ENCODE results near the gene ERC1. TPM values are rescaled to one million over a fixed set of nuclear protein-coding genes. Genes with fewer than 3 reads are reported as not detected.

ERC1 gene
- polyA plus RNA-seq, 2 of the 4 experiments (the other 2 are of a cell fraction) = 14.2 to 20.9 TPM

- no peak for TF ChIP-seq TFCP2L1 (CRISPR knock-in tag; IDR thresholded peaks at IDR 0.05)
- TF ChIP-seq BHLHE40 (IDR thresholded peaks at IDR 0.05; ENCODE audit: low read depth, low read length) = no peak
- no peak for TF ChIP-seq CTCF (IDR thresholded peaks at IDR 0.05)
- no peak for TF ChIP-seq KDM5A (IDR thresholded peaks at IDR 0.05)
Measured at GRCh38 chr12:1509413-1510052, 518.5 kb downstream of the ERC1 start (continued).

- FAIRE-seq (no peak), ATAC-seq (no peak), DNase-seq (ENCODE audit: low read depth in 1 of 2, low spot score in 1 of 2) (no peak)
- WGBS (ENCODE audit: missing lambda C conversion rate) = 78% methylated on average over 10 of the region's 10 CpGs
- H3K4me3 ChIP-seq = no peak overlapping the region
- no peak overlapping the region for H3K27ac ChIP-seq
- ChIA-PET POLR2A (no interaction called here), CTCF (interaction anchor here (1.3 kb wide), 1 partner anchor 60 kb away, joined by 3 read pairs; no protein-coding TSS in a partner anchor)
- TF ChIP-seq HOXB13 (CRISPR knock-in tag; IDR thresholded peaks at IDR 0.05; ENCODE audit: low read depth) (no peak), NR3C1 (IDR thresholded peaks at IDR 0.05) (no peak), JUNB (IDR thresholded peaks at IDR 0.05) (no peak), HES2 (IDR thresholded peaks at IDR 0.05) (no peak), SMC3 (IDR thresholded peaks at IDR 0.05) (no peak), RAD21 (conservative IDR thresholded peaks at IDR 0.05 in 1 of 2, IDR thresholded peaks at IDR 0.05 in 1 of 2) (no peak), KDM1A (IDR thresholded peaks at IDR 0.05; ENCODE audit: low read depth) (no peak), HOXA7 (CRISPR knock-in tag; IDR thresholded peaks at IDR 0.05) (no peak)
- no peaks in the 10 kb centered on the region for H3K4me1 ChIP-seq
- peaks cover 2% of the 10 kb centered on the region; the same call in 1 of the 3 replicates for H3K9me3 ChIP-seq
- no peak overlapping the region for H3K4me2 ChIP-seq
Measured at GRCh38 chr12:1510056-1510812, 519.2 kb downstream of the ERC1 start.

GRCh38 chr12:1515010-1515409, 524.0 kb downstream of the ERC1 start:
- POLR2A ChIA-PET = no interaction called here
- 92% methylated on average over 1 of the region's 1 CpG for WGBS (ENCODE audit: missing lambda C conversion rate)

GRCh38 chr12:1515428-1515827, 524.4 kb downstream of the ERC1 start:
- no peak for FAIRE-seq

More at GRCh38 chr12:1515010-1515409, 524.0 kb downstream of the ERC1 start:
- FAIRE-seq (no peak), DNase-seq (ENCODE audit: low read depth in 1 of 2, low spot score in 1 of 2) (no peak), ATAC-seq (no peak)
- CTCF ChIA-PET = interaction anchor here (0.6 to 1.3 kb wide), 3 partner anchors 9 to 331 kb away, joined by 3 to 5 read pairs (median 3); no protein-coding TSS in a partner anchor
- Histone ChIP-seq H3K9me3 (peaks cover 14% of the 10 kb centered on the region; the same call in 1 of the 3 replicates), H3K4me2 (no peak overlapping the region), H3K4me1 (peaks cover 27% of the 10 kb centered on the region), H3K27ac (no peak overlapping the region), H3K4me3 (no peak overlapping the region)
- TF ChIP-seq FOXS1 (CRISPR knock-in tag; IDR thresholded peaks at IDR 0.05) (no peak), RCOR1 (IDR thresholded peaks at IDR 0.05; ENCODE audit: low read depth, low read length) (no peak), BCL3 (IDR thresholded peaks at IDR 0.05) (no peak)

More at GRCh38 chr12:1515428-1515827, 524.4 kb downstream of the ERC1 start:
- peaks cover 28% of the 10 kb centered on the region for H3K4me1 ChIP-seq
- H3K27ac ChIP-seq = no peak overlapping the region
- no peak overlapping the region for H3K4me2 ChIP-seq
- POLR2A ChIA-PET = no interaction called here
- TF ChIP-seq PHF8 (IDR thresholded peaks at IDR 0.05; ENCODE audit: borderline replicate concordance, low read depth) (no peak), FOSL2 (IDR thresholded peaks at IDR 0.05) (no peak), FOSL2 (CRISPR knock-in tag; IDR thresholded peaks at IDR 0.05) (no peak), HDAC2 (IDR thresholded peaks at IDR 0.05) (no peak), SREBF2 (IDR thresholded peaks at IDR 0.05) (no peak), RARB (CRISPR knock-in tag; IDR thresholded peaks at IDR 0.05) (no peak), RNF2 (IDR thresholded peaks at IDR 0.05; ENCODE audit: borderline replicate concordance, low read depth) (no peak), TFCP2L1 (CRISPR knock-in tag; IDR thresholded peaks at IDR 0.05) (no peak), BCL3 (IDR thresholded peaks at IDR 0.05) (no peak), USF2 (IDR thresholded peaks at IDR 0.05) (no peak), POLR2AphosphoS2 (conservative IDR thresholded peaks at IDR 0.05; ENCODE audit: low read length) (no peak), CHD2 (IDR thresholded peaks at IDR 0.05; ENCODE audit: low read length, partially characterized antibody) (no peak)
- CTCF ChIA-PET = interaction anchor here (0.6 kb wide), 3 partner anchors 32 to 551 kb away, joined by 3 to 5 read pairs (median 4); no protein-coding TSS in a partner anchor
- 91% methylated on average over 1 of the region's 1 CpG for WGBS (ENCODE audit: missing lambda C conversion rate)
- no peak for ATAC-seq
- peaks cover 14% of the 10 kb centered on the region; the same call in 1 of the 3 replicates for H3K9me3 ChIP-seq
- no peak for DNase-seq (ENCODE audit: low read depth in 1 of 2, low spot score in 1 of 2)
- H3K4me3 ChIP-seq = no peak overlapping the region
